HFFc6 (cell line): ENCODE data around the gene DLG1. TPM values are rescaled to one million over a fixed set of nuclear protein-coding genes. Genes with fewer than 3 reads are reported as not detected.

ENCODE experiments used
- DNase-seq: peaks from one replicate; pipeline ENCODE4 v3.0.0-alpha.2; 2018
- H3K27ac Mint-ChIP-seq: 2 replicates; pipeline ENCODE4 v1.8.0; 2020; ENCODE audit warnings: mild to moderate bottlenecking, mixed read lengths
- H3K27me3 Mint-ChIP-seq: 2 replicates; pipeline ENCODE4 v1.8.0; 2021; ENCODE audit warnings: mild to moderate bottlenecking, moderate library complexity, mixed read lengths; ENCODE audit not compliant: insufficient read depth
- H3K36me3 Mint-ChIP-seq: 2 replicates; pipeline ENCODE4 v1.8.0; 2021; ENCODE audit warnings: low read depth, mixed read lengths
- H3K4me1 Mint-ChIP-seq: 2 replicates; pipeline ENCODE4 v1.8.0; 2020; ENCODE audit warnings: low read depth, mixed read lengths
- H3K4me3 Mint-ChIP-seq: 2 replicates; pipeline ENCODE4 v1.8.0; 2020; ENCODE audit warnings: mild to moderate bottlenecking, moderate library complexity, mixed read lengths
- H3K9me3 Mint-ChIP-seq: 2 replicates; pipeline ENCODE4 v1.8.0; 2020; ENCODE audit warnings: mild to moderate bottlenecking, mixed read lengths
- total RNA-seq, 6 experiments: library from RNA; stranded (reverse); fragmentation: NEBNext Ultra II Directional; extraction: Animal tissue kit (Norgen Biotek cat#: 25700); gene quantifications; 2 replicates in 1 of 6; 3 replicates in 5 of 6; pipeline ENCODE4 v1.2.3, GENCODE V29; 2021
- TF ChIP-seq, protein P1 (sequence below): fragments of 200-600 bp; sonication (generic); IDR thresholded peaks from 2 replicates; pipeline ENCODE4 v1.5.0; 2021; ENCODE audit warnings: antibody characterized with exemption, mild to moderate bottlenecking

DLG1 gene
- total RNA-seq, 6 experiments from 2014 or later, result 64.8 to 82.5 (median 74.7) TPM

DNA sequence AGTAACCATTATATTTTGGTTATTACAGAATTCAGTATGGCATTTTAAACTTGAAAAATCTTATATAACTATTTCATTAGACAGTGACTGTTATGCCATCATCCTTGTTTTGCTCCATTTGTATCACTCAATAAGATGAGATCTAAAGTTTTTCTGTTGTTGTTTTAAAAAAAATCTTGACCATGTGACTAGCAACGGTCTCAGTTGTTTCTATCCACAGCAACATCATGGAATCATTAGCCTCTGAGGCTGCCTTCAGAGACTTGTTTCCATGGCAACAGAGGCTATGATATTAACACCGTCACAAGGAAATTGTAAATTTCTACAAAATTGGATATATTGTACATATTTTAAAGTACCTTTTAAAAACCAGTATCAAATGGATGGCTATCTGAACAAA is 129.8 kb downstream of the DLG1 start:
- no peaks in the 10 kb centered on the region for H3K9me3 Mint-ChIP-seq
- H3K36me3 Mint-ChIP-seq, result peaks cover 32% of the 10 kb centered on the region
- H3K27ac Mint-ChIP-seq, result peak overlapping the region; percentile 27; the same call in 1 of the 2 replicates

DNA sequence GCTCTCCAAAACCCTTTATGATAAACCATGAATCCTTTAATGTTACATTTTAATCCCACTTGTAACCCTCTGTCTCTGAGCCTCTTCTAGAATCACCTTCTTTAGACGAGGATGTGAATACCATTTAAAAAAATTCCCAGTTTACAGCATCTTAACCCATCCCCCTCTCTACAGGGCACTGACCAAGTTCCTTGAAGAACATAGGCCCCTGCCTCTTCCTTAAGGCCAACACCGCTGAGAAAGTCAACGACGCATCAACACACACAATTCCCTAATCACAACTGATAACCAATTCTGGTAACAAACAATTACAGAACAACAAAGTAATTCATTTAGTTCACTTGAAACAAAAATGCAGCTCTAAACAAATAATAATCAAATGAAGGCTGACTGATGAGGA is 130.3 kb downstream of the DLG1 start:
- Mint-ChIP-seq H3K36me3 (peaks cover 35% of the 10 kb centered on the region), H3K27ac (peak overlapping the region; percentile 27; the same call in 1 of the 2 replicates), H3K4me3 (no peak overlapping the region), H3K9me3 (no peaks in the 10 kb centered on the region), H3K27me3 (peaks cover 2% of the 10 kb centered on the region), H3K4me1 (peaks cover 44% of the 10 kb centered on the region)
- TF ChIP-seq, protein P1, sequence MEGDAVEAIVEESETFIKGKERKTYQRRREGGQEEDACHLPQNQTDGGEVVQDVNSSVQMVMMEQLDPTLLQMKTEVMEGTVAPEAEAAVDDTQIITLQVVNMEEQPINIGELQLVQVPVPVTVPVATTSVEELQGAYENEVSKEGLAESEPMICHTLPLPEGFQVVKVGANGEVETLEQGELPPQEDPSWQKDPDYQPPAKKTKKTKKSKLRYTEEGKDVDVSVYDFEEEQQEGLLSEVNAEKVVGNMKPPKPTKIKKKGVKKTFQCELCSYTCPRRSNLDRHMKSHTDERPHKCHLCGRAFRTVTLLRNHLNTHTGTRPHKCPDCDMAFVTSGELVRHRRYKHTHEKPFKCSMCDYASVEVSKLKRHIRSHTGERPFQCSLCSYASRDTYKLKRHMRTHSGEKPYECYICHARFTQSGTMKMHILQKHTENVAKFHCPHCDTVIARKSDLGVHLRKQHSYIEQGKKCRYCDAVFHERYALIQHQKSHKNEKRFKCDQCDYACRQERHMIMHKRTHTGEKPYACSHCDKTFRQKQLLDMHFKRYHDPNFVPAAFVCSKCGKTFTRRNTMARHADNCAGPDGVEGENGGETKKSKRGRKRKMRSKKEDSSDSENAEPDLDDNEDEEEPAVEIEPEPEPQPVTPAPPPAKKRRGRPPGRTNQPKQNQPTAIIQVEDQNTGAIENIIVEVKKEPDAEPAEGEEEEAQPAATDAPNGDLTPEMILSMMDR, result no peak
- no peak for DNase-seq

More for the DNA sequence above, 129.8 kb downstream of the DLG1 start:
- Mint-ChIP-seq H3K4me3 (no peak overlapping the region), H3K27me3 (peaks cover 2% of the 10 kb centered on the region), H3K4me1 (peaks cover 47% of the 10 kb centered on the region)
- TF ChIP-seq, protein P1, result no peak
- peak; percentile 42 for DNase-seq

DNA sequence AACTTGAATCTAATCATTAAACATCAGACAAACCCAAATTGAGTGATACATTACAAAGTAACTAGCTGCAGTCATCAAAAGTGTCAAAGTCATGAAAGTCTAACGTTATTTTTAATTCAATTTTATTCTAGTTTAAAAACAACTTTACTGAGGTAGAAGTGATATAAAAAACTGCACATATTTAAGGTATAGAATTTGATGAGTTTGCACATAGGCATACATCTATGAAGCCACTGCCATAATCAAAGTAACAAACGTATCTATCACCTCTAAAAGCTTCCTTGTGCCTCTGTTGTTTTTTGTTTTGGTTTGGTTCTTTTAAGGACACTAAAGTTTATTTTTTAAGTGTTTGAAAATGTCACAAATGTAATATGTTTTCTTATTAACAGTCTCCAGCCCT is 130.9 kb downstream of the DLG1 start:
- peaks cover 39% of the 10 kb centered on the region for H3K4me1 Mint-ChIP-seq
- TF ChIP-seq, protein P1, result no peak
- no peak overlapping the region for H3K27ac Mint-ChIP-seq
- H3K36me3 Mint-ChIP-seq, result peaks cover 36% of the 10 kb centered on the region
- H3K4me3 Mint-ChIP-seq, result no peak overlapping the region
- no peaks in the 10 kb centered on the region for H3K27me3 Mint-ChIP-seq
- H3K9me3 Mint-ChIP-seq, result no peaks in the 10 kb centered on the region
- DNase-seq, result no peak

DNA sequence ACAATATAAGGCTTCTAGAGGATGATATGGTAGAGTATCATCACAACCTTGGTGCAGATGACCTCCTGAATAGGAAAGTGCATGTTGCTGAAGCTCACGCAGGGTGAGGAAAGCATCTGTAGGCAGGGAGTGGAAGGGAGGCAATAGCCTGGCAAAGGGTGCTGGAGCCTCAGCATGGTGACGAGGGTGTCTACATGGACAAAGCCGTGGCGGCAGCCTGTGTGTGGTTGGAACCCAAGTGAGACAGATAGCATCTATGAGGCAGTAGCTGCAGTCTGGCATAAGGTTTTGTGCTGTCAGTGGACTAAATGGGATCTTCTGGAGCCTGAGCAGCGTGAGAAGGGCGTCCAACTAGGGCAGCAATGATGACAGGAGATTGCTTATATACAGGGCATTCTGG is 132.5 kb downstream of the DLG1 start:
- H3K27me3 Mint-ChIP-seq, result no peaks in the 10 kb centered on the region

DNA sequence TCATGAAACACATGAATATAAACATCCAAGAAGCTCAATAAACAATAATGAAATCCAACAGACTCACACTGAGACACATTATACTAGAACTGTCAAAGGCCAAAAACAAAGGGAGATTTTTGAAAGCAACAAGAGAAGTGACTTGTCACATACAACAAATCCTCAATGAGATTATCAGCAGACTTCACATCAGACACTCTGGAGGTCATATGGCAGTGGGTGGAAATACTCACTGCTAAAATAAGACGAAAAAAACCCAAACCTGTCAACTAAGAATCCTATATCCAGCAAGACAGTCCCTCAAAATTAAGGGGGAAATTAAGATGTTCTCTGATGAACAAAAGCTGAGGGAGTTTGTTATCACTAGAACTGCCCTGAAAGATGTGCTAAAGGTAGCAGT is 143.4 kb downstream of the DLG1 start:
- Mint-ChIP-seq H3K4me1 (peaks cover 8% of the 10 kb centered on the region), H3K9me3 (peaks cover 32% of the 10 kb centered on the region), H3K36me3 (peaks cover 41% of the 10 kb centered on the region), H3K27me3 (no peaks in the 10 kb centered on the region), H3K4me3 (no peak overlapping the region), H3K27ac (no peak overlapping the region)
- DNase-seq, result no peak
- TF ChIP-seq, protein P1, result no peak

More for the DNA sequence above, 132.5 kb downstream of the DLG1 start:
- Mint-ChIP-seq H3K4me3 (no peak overlapping the region), H3K9me3 (no peaks in the 10 kb centered on the region), H3K27ac (no peak overlapping the region), H3K36me3 (peaks cover 35% of the 10 kb centered on the region), H3K4me1 (peaks cover 23% of the 10 kb centered on the region)
- TF ChIP-seq, protein P1, result no peak
- no peak for DNase-seq

DNA sequence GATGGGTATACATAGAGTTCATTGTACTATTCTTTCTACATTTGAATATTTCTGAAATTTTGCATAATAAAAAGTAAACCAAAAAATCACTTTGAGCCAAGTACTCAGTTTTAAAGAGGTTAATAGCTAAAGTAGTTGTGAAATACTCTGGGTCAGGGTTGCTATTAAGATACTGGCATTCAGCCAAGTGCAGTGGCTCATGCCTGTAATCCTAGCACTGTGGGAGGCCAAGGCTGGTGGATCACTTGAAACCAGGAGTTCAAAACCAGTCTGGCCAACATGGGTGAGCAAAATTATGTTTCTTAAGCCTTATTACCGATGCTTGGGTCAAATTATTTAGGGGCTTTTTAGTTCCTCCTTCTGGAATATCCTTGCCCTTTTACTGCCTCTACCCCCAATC is 146.8 kb downstream of the DLG1 start:
- TF ChIP-seq, protein P1, result no peak
- Mint-ChIP-seq H3K4me3 (no peak overlapping the region), H3K9me3 (peaks cover 17% of the 10 kb centered on the region), H3K27ac (no peak overlapping the region; the same call in 1 of the 2 replicates), H3K4me1 (peaks cover 8% of the 10 kb centered on the region), H3K27me3 (no peaks in the 10 kb centered on the region), H3K36me3 (peaks cover 33% of the 10 kb centered on the region)
- DNase-seq, result peak; percentile 49
